BE2C (cell line): ENCODE results near the gene CST7.

ENCODE experiments used
- DNase-seq: peaks from one replicate; pipeline ENCODE4 v3.0.0-alpha.2; 2020
- H3K27me3 ChIP-seq: fragments of 250-450 bp; sonication (Bioruptor Pico); 2 replicates; pipeline ENCODE4 v1.5.1; 2020; ENCODE audit warnings: mild to moderate bottlenecking
- H3K36me3 ChIP-seq: fragments of 250-450 bp; sonication (Bioruptor Pico); 2 replicates; pipeline ENCODE4 v1.5.1; 2020; ENCODE audit warnings: mild to moderate bottlenecking
- H3K4me1 ChIP-seq: fragments of 250-450 bp; sonication (Bioruptor Pico); 2 replicates; pipeline ENCODE4 v1.5.1; 2020
- H3K4me3 ChIP-seq: 2 replicates; pipeline ENCODE4 v1.5.1; 2011; ENCODE audit warnings: low read depth, low read length
- H3K9me3 ChIP-seq: fragments of 250-450 bp; sonication (Bioruptor Pico); 2 replicates; pipeline ENCODE4 v1.5.1; 2020
- TF ChIP-seq, protein P1 (sequence below): IDR thresholded peaks from 2 replicates; pipeline ENCODE4 v1.5.1; 2012; ENCODE audit warnings: mild to moderate bottlenecking, low read depth, low read length

CST7 gene

DNA sequence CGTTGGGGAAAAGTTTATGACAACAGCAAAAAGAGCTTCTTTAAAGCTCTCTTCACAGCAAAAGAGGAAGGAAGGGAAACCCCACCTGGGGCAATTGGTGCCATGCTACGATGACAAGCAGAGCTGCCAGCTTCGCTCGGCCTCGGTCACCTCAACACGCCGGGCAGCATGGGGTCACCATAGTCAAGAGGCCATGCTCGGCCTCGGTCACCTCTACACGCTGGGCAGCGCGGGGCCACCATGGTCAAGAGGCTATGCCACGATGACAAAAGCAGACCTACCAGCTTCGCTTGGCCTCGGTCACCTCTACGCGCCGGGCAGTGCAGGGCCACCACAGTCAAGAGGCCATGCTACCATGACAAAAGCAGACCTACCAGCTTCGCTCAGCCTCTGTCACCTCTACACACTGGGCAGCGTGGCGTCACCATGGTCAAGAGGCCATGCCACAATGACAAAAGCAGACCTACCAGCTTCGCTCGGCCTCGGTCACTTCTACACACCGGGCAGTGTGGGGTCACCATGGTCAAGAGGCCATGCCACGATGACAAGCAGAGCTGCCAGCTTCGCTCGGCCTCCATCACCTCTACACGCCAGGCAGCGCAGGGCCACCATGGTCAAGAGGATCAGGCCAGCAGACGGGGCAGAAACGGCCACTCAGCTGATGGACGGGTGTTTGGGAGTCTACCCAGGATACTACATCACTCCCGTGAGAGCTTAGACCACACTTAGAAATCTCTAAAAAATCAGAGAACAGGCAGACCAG lies 31.4 kb downstream of the CST7 start:
- TF ChIP-seq, protein P1, sequence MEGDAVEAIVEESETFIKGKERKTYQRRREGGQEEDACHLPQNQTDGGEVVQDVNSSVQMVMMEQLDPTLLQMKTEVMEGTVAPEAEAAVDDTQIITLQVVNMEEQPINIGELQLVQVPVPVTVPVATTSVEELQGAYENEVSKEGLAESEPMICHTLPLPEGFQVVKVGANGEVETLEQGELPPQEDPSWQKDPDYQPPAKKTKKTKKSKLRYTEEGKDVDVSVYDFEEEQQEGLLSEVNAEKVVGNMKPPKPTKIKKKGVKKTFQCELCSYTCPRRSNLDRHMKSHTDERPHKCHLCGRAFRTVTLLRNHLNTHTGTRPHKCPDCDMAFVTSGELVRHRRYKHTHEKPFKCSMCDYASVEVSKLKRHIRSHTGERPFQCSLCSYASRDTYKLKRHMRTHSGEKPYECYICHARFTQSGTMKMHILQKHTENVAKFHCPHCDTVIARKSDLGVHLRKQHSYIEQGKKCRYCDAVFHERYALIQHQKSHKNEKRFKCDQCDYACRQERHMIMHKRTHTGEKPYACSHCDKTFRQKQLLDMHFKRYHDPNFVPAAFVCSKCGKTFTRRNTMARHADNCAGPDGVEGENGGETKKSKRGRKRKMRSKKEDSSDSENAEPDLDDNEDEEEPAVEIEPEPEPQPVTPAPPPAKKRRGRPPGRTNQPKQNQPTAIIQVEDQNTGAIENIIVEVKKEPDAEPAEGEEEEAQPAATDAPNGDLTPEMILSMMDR: no peak
- DNase-seq: no peak
- no peaks in the 10 kb centered on the region for H3K4me1 ChIP-seq
- no peak overlapping the region for H3K4me3 ChIP-seq
- no peaks in the 10 kb centered on the region for H3K27me3 ChIP-seq
- H3K36me3 ChIP-seq: peaks cover 18% of the 10 kb centered on the region
- peaks cover 3% of the 10 kb centered on the region; the same call in 1 of the 2 replicates for H3K9me3 ChIP-seq

DNA sequence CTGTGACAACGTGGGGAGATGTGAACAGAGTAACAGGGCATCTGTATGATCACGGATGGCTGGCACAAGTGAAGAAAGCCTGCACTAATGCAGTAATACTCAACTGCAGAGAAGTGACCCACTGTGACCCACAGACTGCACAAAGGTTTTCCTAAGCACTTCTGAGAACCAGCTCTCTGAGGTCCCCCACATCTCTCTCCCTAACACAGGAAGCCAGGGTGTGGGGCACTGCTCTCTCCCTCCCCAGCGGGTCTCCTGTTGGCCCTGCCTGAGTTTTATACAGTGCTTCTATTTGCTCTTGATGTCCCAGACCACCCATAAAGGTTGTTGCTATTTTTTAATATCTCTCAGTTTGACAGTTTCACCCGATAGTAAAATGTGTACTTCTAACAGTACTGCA lies 32.2 kb downstream of the CST7 start:
- Histone ChIP-seq H3K36me3 (peaks cover 18% of the 10 kb centered on the region), H3K4me1 (no peaks in the 10 kb centered on the region), H3K27me3 (no peaks in the 10 kb centered on the region), H3K9me3 (peaks cover 3% of the 10 kb centered on the region; the same call in 1 of the 2 replicates), H3K4me3 (no peak overlapping the region)
- DNase-seq: no peak
- TF ChIP-seq, protein P1: no peak

DNA sequence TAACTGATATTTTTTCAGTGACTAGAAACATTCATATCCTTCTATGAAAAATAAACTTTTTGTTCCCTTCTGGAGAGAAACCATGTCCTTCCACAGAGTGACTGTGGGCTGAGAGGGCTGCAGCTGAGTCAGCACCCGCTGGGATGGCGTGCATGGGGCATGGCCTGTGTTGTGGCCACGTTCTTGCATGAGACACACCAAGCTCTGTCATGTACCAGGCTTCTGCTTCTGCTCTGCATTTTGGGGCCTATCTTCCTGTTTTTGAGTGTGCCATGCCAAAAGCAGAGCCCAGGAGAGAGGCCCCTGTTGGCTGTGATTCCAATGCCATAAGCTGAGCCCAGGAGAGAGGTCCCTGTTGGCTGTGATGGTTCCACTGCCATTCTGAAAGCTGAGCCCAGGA lies 32.7 kb downstream of the CST7 start:
- Histone ChIP-seq H3K27me3 (no peaks in the 10 kb centered on the region), H3K36me3 (peaks cover 14% of the 10 kb centered on the region), H3K9me3 (no peaks in the 10 kb centered on the region), H3K4me3 (no peak overlapping the region), H3K4me1 (no peaks in the 10 kb centered on the region)
- DNase-seq: no peak
- TF ChIP-seq, protein P1: no peak

DNA sequence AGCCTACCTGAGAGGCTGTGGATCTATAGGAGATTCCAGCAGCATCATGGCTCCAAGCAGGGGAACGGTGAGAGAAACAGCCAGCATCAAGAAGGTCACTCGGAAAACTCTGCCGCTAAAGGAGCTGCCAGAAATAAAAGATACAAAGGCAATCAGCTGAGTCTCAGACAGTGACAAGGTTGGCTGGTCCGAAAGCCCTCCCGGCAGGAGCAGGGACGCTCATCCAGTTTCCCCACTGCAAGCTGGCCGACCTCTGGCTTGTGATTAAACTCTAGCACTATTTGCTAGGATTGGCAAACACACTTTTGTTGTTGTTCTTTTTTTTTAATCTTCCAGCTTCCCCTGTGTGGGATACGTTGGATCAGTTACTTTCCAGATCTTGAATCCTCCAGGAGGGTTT lies 34.8 kb downstream of the CST7 start:
- TF ChIP-seq, protein P1: no peak
- no peaks in the 10 kb centered on the region for H3K9me3 ChIP-seq
- no peaks in the 10 kb centered on the region for H3K4me1 ChIP-seq
- DNase-seq: no peak
- H3K27me3 ChIP-seq: no peaks in the 10 kb centered on the region
- H3K4me3 ChIP-seq: no peak overlapping the region
- H3K36me3 ChIP-seq: peaks cover 5% of the 10 kb centered on the region

DNA sequence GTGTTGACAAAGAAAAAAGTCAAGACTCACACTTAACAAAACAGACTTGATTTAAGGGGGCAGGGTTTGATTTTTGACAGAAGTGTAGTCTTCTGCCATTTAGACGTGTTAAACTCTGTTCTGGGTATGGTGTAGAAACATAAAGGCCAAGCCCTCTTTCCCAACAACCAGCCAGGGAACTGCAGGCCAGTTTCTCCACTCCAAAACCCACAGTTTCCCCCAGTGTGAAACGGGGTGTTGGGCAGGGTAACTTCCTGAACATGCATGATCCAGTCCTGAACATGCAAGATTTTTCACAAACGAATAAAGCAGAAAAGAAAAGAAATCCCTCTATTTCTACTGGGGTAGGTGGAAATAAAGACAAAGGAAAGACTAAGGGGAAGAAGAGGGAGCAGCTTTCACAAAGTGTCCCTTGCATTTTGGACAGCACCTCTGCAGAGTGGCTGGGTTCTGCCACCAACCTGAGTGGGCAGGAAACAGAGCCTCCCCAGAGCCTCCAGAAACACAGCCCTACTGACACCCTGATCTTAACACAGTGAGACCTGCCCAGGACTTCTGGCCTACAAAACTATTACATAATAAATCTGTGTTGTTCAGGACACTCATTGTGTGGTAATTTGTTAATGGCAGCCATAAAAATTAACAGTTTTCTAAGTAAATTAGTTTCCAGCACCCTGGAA lies 36.0 kb downstream of the CST7 start:
- Histone ChIP-seq H3K27me3 (no peaks in the 10 kb centered on the region), H3K36me3 (peaks cover 5% of the 10 kb centered on the region), H3K4me3 (no peak overlapping the region), H3K9me3 (no peaks in the 10 kb centered on the region), H3K4me1 (no peaks in the 10 kb centered on the region)
- DNase-seq: no peak
- TF ChIP-seq, protein P1: no peak

DNA sequence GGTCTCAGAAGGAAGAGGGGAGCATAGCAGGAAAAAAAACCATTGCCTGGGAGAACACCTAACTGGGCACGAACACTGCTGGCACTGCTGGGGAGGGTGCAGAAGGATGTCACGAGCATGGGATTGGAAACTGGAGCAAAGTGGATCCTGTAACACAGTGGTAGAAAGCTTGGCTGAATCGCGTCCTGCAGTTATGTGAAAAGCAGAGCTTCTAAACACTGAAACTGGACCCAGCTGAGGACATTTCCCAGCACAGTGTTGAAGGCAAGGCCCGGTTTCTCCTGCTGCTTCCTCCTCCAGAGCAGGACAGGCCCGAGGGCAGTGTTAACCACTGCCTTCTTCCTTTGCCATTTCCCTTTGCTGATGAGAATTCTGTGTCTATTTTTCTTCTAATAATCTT lies 36.7 kb downstream of the CST7 start:
- no peak for DNase-seq
- TF ChIP-seq, protein P1: no peak
- no peak overlapping the region for H3K4me3 ChIP-seq

More for the DNA sequence above, 36.7 kb downstream of the CST7 start:
- no peaks in the 10 kb centered on the region for H3K4me1 ChIP-seq
- H3K36me3 ChIP-seq: peaks cover 3% of the 10 kb centered on the region; the same call in 1 of the 2 replicates
- H3K27me3 ChIP-seq: no peaks in the 10 kb centered on the region
- H3K9me3 ChIP-seq: no peaks in the 10 kb centered on the region
